Left lung (tissue), 10 donors: ENCODE results near the gene SH3PXD2A. TPM values are rescaled to one million over a fixed set of nuclear protein-coding genes. Genes with fewer than 3 reads are reported as not detected.

Experiments
- ATAC-seq: fragments of 200-7000 bp; cut with Tn5 transposase; one replicate; pipeline ENCODE4 v1.9.1; 2020; ENCODE audit warnings: moderate library complexity
- DNase-seq, 4 donors: peaks; one replicate each; pipeline ENCODE4 v3.0.0-alpha.2; 2013 to 2020
- H3K27ac ChIP-seq, 2 donors: fragments of 200-600 bp; sonication (generic) in 1 of 2; one replicate each; pipeline versions ENCODE4 v1.5.0 to v1.8.0; 2020 to 2021
- H3K27me3 ChIP-seq, 2 donors: fragments of 200-600 bp; sonication (generic) in 1 of 2; one replicate each; pipeline versions ENCODE4 v1.5.0 to v1.8.0; 2020 to 2021
- H3K36me3 ChIP-seq, 2 donors: fragments of 200-600 bp; sonication (generic) in 1 of 2; one replicate each; pipeline versions ENCODE4 v1.5.0 to v1.8.0; 2020 to 2021
- H3K4me1 ChIP-seq, 2 donors: fragments of 200-600 bp; one replicate each; pipeline ENCODE4 v1.8.0; 2021
- H3K4me3 ChIP-seq, 2 donors: fragments of 200-600 bp; sonication (generic) in 1 of 2; one replicate each; pipeline versions ENCODE4 v1.5.0 to v1.8.0; 2020 to 2021; ENCODE audit warnings: mild to moderate bottlenecking in 1 of 2
- H3K9me3 ChIP-seq, 2 donors: fragments of 200-600 bp; sonication (generic) in 1 of 2; one replicate each; pipeline versions ENCODE4 v1.5.0 to v1.8.0; 2020 to 2021
- CTCF ChIP-seq, 2 donors: fragments of 200-600 bp; sonication (generic) in 1 of 2; IDR thresholded peaks; one replicate each; pipeline versions ENCODE4 v1.5.0 to v1.8.0; 2021; ENCODE audit warnings: antibody characterized with exemption in 2 of 2
- intact Hi-C, 2 donors: fragments of 100-400 bp; cut with DNase I; formaldehyde crosslinking; loops; one replicate each; pipeline versions ENCODE4 v1.11.2 to v1.14.2; 2022
- polyA plus RNA-seq, 6 donors: library from polyadenylated mRNA; unstranded; fragments of 120-200 nt; gene quantifications; one replicate each; pipeline ENCODE4 v1.2.1, GENCODE V29; 2013; ENCODE audit not compliant: insufficient read length in 6 of 6
- total RNA-seq, 2 donors: library from RNA; stranded (reverse); fragmentation: NEBNext Ultra II Directional; extraction: Animal tissue kit (Norgen Biotek cat#: 25700); gene quantifications; one replicate each; pipeline ENCODE4 v1.2.1, GENCODE V29; 2021
- donor health status: DM: no; HTN: yes; CAD: no.
- donor health status: DM: no; HTN: no; CAD: no.

SH3PXD2A gene
- total and polyA plus RNA-seq, 8 donors = 44.8 to 117 (median 91.7) TPM

GRCh38 chr10:103550229-103550628 is 305.1 kb downstream of the SH3PXD2A start:
- no peak for ATAC-seq
- no peak overlapping the region for H3K27ac ChIP-seq
- TF ChIP-seq CTCF (IDR thresholded peaks at IDR 0.05) = no peak
- no peak for DNase-seq
- no peaks in the 10 kb centered on the region for H3K9me3 ChIP-seq
- no peaks in the 10 kb centered on the region for H3K36me3 ChIP-seq
- intact Hi-C loops = no loop called here
- H3K4me3 ChIP-seq = no peak overlapping the region
- peaks cover 0 to 1% of the 10 kb centered on the region in 2 donors for H3K4me1 ChIP-seq
- H3K27me3 ChIP-seq = peaks cover 0 to 15% of the 10 kb centered on the region in 2 donors

DNA sequence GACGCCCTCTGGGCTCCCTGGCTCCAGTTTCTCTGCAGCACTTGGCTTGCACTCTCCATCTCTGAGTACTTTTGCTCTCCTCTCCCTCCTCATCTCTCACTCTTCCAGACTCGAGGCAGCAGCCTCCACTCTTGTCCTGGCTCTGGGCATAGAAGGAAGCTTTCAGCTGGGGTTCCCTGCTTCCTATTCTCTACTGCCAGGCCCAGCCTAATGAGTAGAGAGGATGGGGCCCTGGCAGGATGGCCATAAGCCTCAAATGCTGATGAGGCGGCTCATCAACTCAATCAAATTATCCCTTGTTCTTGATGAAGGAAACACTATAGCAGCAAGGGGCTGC is 306.1 kb downstream of the SH3PXD2A start:
- intact Hi-C loops = no loop called here
- TF ChIP-seq CTCF (IDR thresholded peaks at IDR 0.05) = no peak
- H3K4me3 ChIP-seq = no peak overlapping the region
- no peak for DNase-seq
- H3K4me1 ChIP-seq = no peaks in the 10 kb centered on the region
- H3K36me3 ChIP-seq = no peaks in the 10 kb centered on the region
- no peak for ATAC-seq
- no peaks in the 10 kb centered on the region for H3K9me3 ChIP-seq
- H3K27me3 ChIP-seq = peaks cover 0 to 7% of the 10 kb centered on the region in 2 donors
- H3K27ac ChIP-seq = no peak overlapping the region

DNA sequence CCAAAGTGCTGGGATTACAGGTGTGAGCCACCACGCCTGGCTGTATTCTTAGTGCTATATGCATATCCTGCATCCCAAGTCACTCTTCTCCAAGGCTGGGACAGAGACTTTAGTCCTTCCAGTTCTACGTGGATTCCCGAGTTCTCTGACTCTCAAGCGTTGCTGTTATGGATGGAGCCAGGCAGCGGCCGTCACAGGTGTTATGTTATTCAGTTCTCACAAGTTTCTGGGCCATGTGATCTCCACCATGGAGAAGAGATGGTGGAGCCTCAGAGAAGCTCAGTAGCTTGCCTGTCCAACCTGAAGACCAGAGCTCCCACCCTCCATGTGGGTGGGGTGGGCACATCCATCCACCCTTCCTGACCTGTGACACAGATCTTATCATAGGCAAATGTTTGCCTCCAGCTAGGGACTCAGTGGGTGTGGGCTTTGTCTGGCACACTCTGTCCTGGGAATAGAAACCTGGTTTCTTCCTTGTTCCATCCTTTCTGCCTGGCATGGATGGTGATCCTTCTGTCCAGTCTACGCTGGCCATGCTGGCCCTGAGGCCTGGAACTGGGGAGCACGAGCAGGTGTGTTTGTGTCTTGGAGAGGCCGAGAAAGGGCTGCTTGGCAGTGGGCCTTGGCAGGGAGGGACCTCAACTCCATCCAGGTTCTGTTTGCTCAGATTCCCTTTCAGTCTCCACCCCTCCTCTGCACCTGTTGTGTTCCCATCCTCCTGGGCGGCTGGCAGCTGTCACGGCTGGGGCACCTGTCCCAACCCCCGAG is 306.6 kb downstream of the SH3PXD2A start:
- ATAC-seq (no peak), DNase-seq (no peak)
- Histone ChIP-seq H3K27ac (no peak overlapping the region), H3K27me3 (peaks cover 0 to 2% of the 10 kb centered on the region in 2 donors), H3K36me3 (no peaks in the 10 kb centered on the region), H3K4me1 (no peaks in the 10 kb centered on the region), H3K9me3 (no peaks in the 10 kb centered on the region), H3K4me3 (no peak overlapping the region)
- TF ChIP-seq CTCF (IDR thresholded peaks at IDR 0.05) = no peak
- intact Hi-C loops = no loop called here

DNA sequence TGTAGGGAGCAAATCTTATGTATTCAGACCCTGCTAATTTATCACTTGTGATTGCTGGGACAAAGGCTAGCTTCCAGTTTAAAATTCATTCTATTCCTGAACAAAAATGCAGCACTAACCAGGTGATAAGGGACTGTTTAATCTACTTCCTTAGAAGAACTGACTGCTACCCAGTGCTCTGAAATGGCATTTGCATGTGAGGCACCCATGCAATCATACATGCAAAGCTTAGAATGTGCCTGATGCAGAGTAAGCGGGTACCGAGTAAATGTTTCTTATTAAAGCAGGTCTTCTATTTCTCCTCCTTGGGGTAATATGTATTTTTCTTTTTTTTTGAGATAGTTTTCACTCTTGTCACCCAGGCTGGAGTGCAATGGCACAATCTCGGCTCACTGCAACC is 307.4 kb downstream of the SH3PXD2A start:
- H3K36me3 ChIP-seq = no peaks in the 10 kb centered on the region
- intact Hi-C loops = no loop called here
- H3K9me3 ChIP-seq = no peaks in the 10 kb centered on the region
- peaks cover 4 to 6% of the 10 kb centered on the region in 2 donors for H3K4me1 ChIP-seq
- peaks cover 0 to 3% of the 10 kb centered on the region in 2 donors for H3K27me3 ChIP-seq
- no peak for TF ChIP-seq CTCF (IDR thresholded peaks at IDR 0.05)
- no peak for ATAC-seq
- H3K4me3 ChIP-seq = no peak overlapping the region
- no peak overlapping the region for H3K27ac ChIP-seq
- no peak for DNase-seq

GRCh38 chr10:103547391-103547946 is 307.9 kb downstream of the SH3PXD2A start:
- Histone ChIP-seq H3K4me3 (no peak overlapping the region), H3K36me3 (no peaks in the 10 kb centered on the region), H3K4me1 (peaks cover 4 to 11% of the 10 kb centered on the region in 2 donors), H3K9me3 (no peaks in the 10 kb centered on the region), H3K27me3 (peaks cover 0 to 7% of the 10 kb centered on the region in 2 donors), H3K27ac (no peak overlapping the region)
- intact Hi-C loops = no loop called here
- TF ChIP-seq CTCF (IDR thresholded peaks at IDR 0.05) = no peak
- no peak for ATAC-seq
- DNase-seq = no peak
